NCI-H128 (cell line): ENCODE measurements around the gene MSI2.

Experiments
- DNase-seq: peaks from one replicate; lab custom pipeline; 2025; ENCODE audit not compliant: unreplicated experiment; lab: John Stamatoyannopoulos, UW

MSI2 gene

GRCh38 chr17:57535249-57535966, 279.1 kb downstream of the MSI2 start:
- no peak for DNase-seq

GRCh38 chr17:57536289-57536688, 280.0 kb downstream of the MSI2 start:
- DNase-seq = no peak

- no peak for DNase-seq
These were observed 280.6 kb downstream of the MSI2 start for GRCh38 chr17:57536789-57537523.

- no peak for DNase-seq
These were observed 281.4 kb downstream of the MSI2 start for GRCh38 chr17:57537524-57538410.

- no peak for DNase-seq
These were observed 282.6 kb downstream of the MSI2 start for GRCh38 chr17:57538736-57539456.

- no peak for DNase-seq
These were observed 283.4 kb downstream of the MSI2 start for GRCh38 chr17:57539529-57540301.

GRCh38 chr17:57540596-57540995, 284.3 kb downstream of the MSI2 start:
- no peak for DNase-seq

GRCh38 chr17:57541049-57541448, 284.7 kb downstream of the MSI2 start:
- DNase-seq = no peak

GRCh38 chr17:57541472-57542394, 285.4 kb downstream of the MSI2 start:
- DNase-seq = no peak

GRCh38 chr17:57542510-57542909, 286.2 kb downstream of the MSI2 start:
- DNase-seq = no peak

GRCh38 chr17:57543230-57543629, 286.9 kb downstream of the MSI2 start:
- DNase-seq = no peak

GRCh38 chr17:57544401-57544800, 288.1 kb downstream of the MSI2 start:
- no peak for DNase-seq

GRCh38 chr17:57544834-57545463, 288.6 kb downstream of the MSI2 start:
- DNase-seq = no peak

- DNase-seq = no peak
These were observed 289.5 kb downstream of the MSI2 start for GRCh38 chr17:57545731-57546342.

- no peak for DNase-seq
These were observed 292.4 kb downstream of the MSI2 start for GRCh38 chr17:57548421-57549410.

GRCh38 chr17:57549468-57549867, 293.1 kb downstream of the MSI2 start:
- DNase-seq = no peak

- no peak for DNase-seq
These were observed 293.7 kb downstream of the MSI2 start for GRCh38 chr17:57550016-57550415.
